H9 (cell line): ENCODE data around the gene PAX6. TPM values are rescaled to one million over a fixed set of nuclear protein-coding genes. Genes with fewer than 3 reads are reported as not detected.
A peak's percentile ranks its signal among the peaks of the same experiment; 100 is the strongest.

ENCODE experiments used
- DNase-seq: peaks from one replicate; pipeline ENCODE4 v3.0.0-alpha.2; 2017
- H2AFZ ChIP-seq: one replicate; pipeline ENCODE4 v1.6.1; 2013; ENCODE audit warnings: mild to moderate bottlenecking, low read length, control low read depth, moderate library complexity
- H2AK5ac ChIP-seq: 2 replicates; pipeline ENCODE4 v1.6.1; 2013; ENCODE audit warnings: low read length, control low read depth, mixed read lengths; ENCODE audit not compliant: insufficient read length
- H2BK120ac ChIP-seq: one replicate; pipeline ENCODE4 v1.6.1; 2013; ENCODE audit warnings: low read depth, mild to moderate bottlenecking, low read length, control low read depth, inconsistent platforms; ENCODE audit not compliant: poor library complexity, severe bottlenecking
- H2BK12ac ChIP-seq: 2 replicates; pipeline ENCODE4 v1.6.1; 2013; ENCODE audit warnings: low read length, control low read depth, mixed read lengths, low read depth; ENCODE audit not compliant: insufficient read length
- H2BK15ac ChIP-seq: 2 replicates; pipeline ENCODE4 v1.6.1; 2013; ENCODE audit warnings: low read depth, low read length, control low read depth
- H2BK20ac ChIP-seq: one replicate; pipeline ENCODE4 v1.6.1; 2013; ENCODE audit warnings: low read depth, mild to moderate bottlenecking, low read length, control low read depth, inconsistent platforms; ENCODE audit not compliant: poor library complexity, severe bottlenecking
- H2BK5ac ChIP-seq: 2 replicates; pipeline ENCODE4 v1.6.1; 2013; ENCODE audit warnings: low read length, control low read depth, mixed read lengths; ENCODE audit not compliant: insufficient read length
- H3K14ac ChIP-seq: 2 replicates; pipeline ENCODE4 v1.6.1; 2013; ENCODE audit warnings: low read length, control low read depth; ENCODE audit not compliant: insufficient read depth
- H3K18ac ChIP-seq: 2 replicates; pipeline ENCODE4 v1.6.1; 2013; ENCODE audit warnings: low read depth, mild to moderate bottlenecking, mixed read lengths, low read length, control low read depth; ENCODE audit not compliant: insufficient read length
- H3K23ac ChIP-seq: 2 replicates; pipeline ENCODE4 v1.6.1; 2013; ENCODE audit warnings: low read length, control low read depth, mixed read lengths, low read depth; ENCODE audit not compliant: insufficient read length
- H3K23me2 ChIP-seq: 2 replicates; pipeline ENCODE4 v1.6.1; 2013; ENCODE audit warnings: low read depth, mild to moderate bottlenecking, mixed read lengths, low read length, control low read depth; ENCODE audit not compliant: insufficient read length, poor library complexity, severe bottlenecking
- H3K27ac ChIP-seq: 2 replicates; pipeline ENCODE4 v1.5.1; 2013; ENCODE audit warnings: low read length, control low read depth, mixed read lengths, low read depth; ENCODE audit not compliant: insufficient read length
- H3K27me3 ChIP-seq: 2 replicates; pipeline ENCODE4 v1.6.1; 2013; ENCODE audit warnings: low read length, control low read depth, inconsistent platforms; ENCODE audit not compliant: insufficient read depth
- H3K4ac ChIP-seq: 2 replicates; pipeline ENCODE4 v1.6.1; 2013; ENCODE audit warnings: low read depth, mild to moderate bottlenecking, control low read depth, inconsistent platforms, low read length, moderate library complexity
- H3K4me1 ChIP-seq: 2 replicates; pipeline ENCODE4 v1.6.1; 2013; ENCODE audit warnings: low read length, control low read depth, inconsistent platforms; ENCODE audit not compliant: insufficient read depth
- H3K4me2 ChIP-seq: 2 replicates; pipeline ENCODE4 v1.6.1; 2013; ENCODE audit warnings: low read length, control low read depth, mixed read lengths; ENCODE audit not compliant: insufficient read length, insufficient read depth
- H3K56ac ChIP-seq: 2 replicates; pipeline ENCODE4 v1.6.1; 2013; ENCODE audit warnings: low read depth, mild to moderate bottlenecking, mixed read lengths, low read length, control low read depth; ENCODE audit not compliant: insufficient read length
- H3K79me1 ChIP-seq: 2 replicates; pipeline ENCODE4 v1.6.1; 2013; ENCODE audit warnings: low read depth, mild to moderate bottlenecking, moderate library complexity, low read length, control low read depth, inconsistent platforms; ENCODE audit not compliant: insufficient read depth, poor library complexity, severe bottlenecking
- H3K79me2 ChIP-seq: 2 replicates; pipeline ENCODE4 v1.6.1; 2013; ENCODE audit warnings: low read length, control low read depth, inconsistent platforms; ENCODE audit not compliant: insufficient read depth
- H3K9ac ChIP-seq: 2 replicates; pipeline ENCODE4 v1.6.1; 2013; ENCODE audit warnings: low read length, control low read depth, mixed read lengths; ENCODE audit not compliant: insufficient read length; ENCODE audit errors: extremely low read depth
- H3K9me3 ChIP-seq: one replicate; pipeline ENCODE4 v1.6.1; 2013; ENCODE audit warnings: low read depth, low read length, inconsistent platforms; ENCODE audit not compliant: control insufficient read depth
- H3T11ph ChIP-seq: one replicate; pipeline ENCODE4 v1.6.1; 2013; ENCODE audit warnings: mild to moderate bottlenecking, low read length, control low read depth, inconsistent platforms
- H4K20me1 ChIP-seq: one replicate; pipeline ENCODE4 v1.6.1; 2013; ENCODE audit not compliant: control insufficient read depth, insufficient read length, insufficient read depth
- H4K5ac ChIP-seq: 2 replicates; pipeline ENCODE4 v1.6.1; 2013; ENCODE audit warnings: low read depth, mild to moderate bottlenecking, mixed read lengths, low read length, control low read depth; ENCODE audit not compliant: insufficient read length
- H4K8ac ChIP-seq: replicated peaks from 2 replicates; pipeline ENCODE4 v1.6.1; 2013; ENCODE audit warnings: low read length, control low read depth, mixed read lengths, low read depth; ENCODE audit not compliant: insufficient read length
- H4K91ac ChIP-seq: 2 replicates; pipeline ENCODE4 v1.6.1; 2013; ENCODE audit warnings: low read depth, mild to moderate bottlenecking, moderate library complexity, mixed read lengths, low read length, control low read depth; ENCODE audit not compliant: insufficient read length
- H3K27ac Mint-ChIP-seq, 3 experiments: 2 replicates in 2 of 3; 3 replicates in 1 of 3; pipeline ENCODE4 v1.8.0; 2020 to 2021; ENCODE audit warnings: mixed read lengths in 3 of 3, mild to moderate bottlenecking in 1 of 3, moderate library complexity in 1 of 3
- H3K27me3 Mint-ChIP-seq: 2 replicates; pipeline ENCODE4 v1.8.0; 2021; ENCODE audit warnings: low read depth, mild to moderate bottlenecking, moderate library complexity, mixed read lengths
- H3K36me3 Mint-ChIP-seq, 3 experiments: 2 replicates in 2 of 3; 3 replicates in 1 of 3; pipeline ENCODE4 v1.8.0; 2020 to 2021; ENCODE audit warnings: low read depth in 3 of 3, mixed read lengths in 3 of 3; ENCODE audit not compliant: insufficient read depth in 1 of 3
- H3K4me1 Mint-ChIP-seq, 2 experiments: 2 replicates each; pipeline ENCODE4 v1.8.0; 2020; ENCODE audit warnings: mixed read lengths in 2 of 2
- H3K4me3 Mint-ChIP-seq, 2 experiments: 2 replicates in 1 of 2; 3 replicates in 1 of 2; pipeline ENCODE4 v1.8.0; 2020 to 2021; ENCODE audit warnings: mild to moderate bottlenecking in 2 of 2, mixed read lengths in 2 of 2, moderate library complexity in 1 of 2
- H3K9me3 Mint-ChIP-seq, 2 experiments: 2 replicates in 1 of 2; 3 replicates in 1 of 2; pipeline ENCODE4 v1.8.0; 2020; ENCODE audit warnings: mild to moderate bottlenecking in 2 of 2, mixed read lengths in 2 of 2, moderate library complexity in 1 of 2
- CTCF ChIP-seq: fragments of 200-600 bp; sonication (generic); conservative IDR thresholded peaks from 3 replicates; pipeline ENCODE4 v1.8.0; 2021; ENCODE audit warnings: antibody characterized with exemption, mild to moderate bottlenecking
- WGBS: extraction: QIAGEN DNeasy Blood & Tissue Kit; methylation state at CpG from one replicate; pipeline ENCODE4 v1.1.7; 2013; ENCODE audit warnings: missing lambda C conversion rate, low lambda C conversion rate, mixed read lengths; ENCODE audit not compliant: insufficient read length; ENCODE audit errors: extremely low coverage; 5-methylcytosine and 5-hydroxymethylcytosine counted together
- total RNA-seq: library from RNA; stranded (reverse); gene quantifications from 2 replicates; pipeline ENCODE4 v1.2.1, GENCODE V29; 2021

PAX6 gene
- total RNA-seq, 1 experiment from 2014 or later: not detected

GRCh38 chr11:31820438-31820818 is 9.3 kb upstream of the PAX6 start:
- H3K27ac Mint-ChIP-seq: no peak overlapping the region

More at GRCh38 chr11:31820438-31820818, 9.3 kb upstream of the PAX6 start:
- no peak overlapping the region for H3K14ac ChIP-seq
- Mint-ChIP-seq H3K4me1 (peaks cover 48 to 72% of the 10 kb centered on the region in 2 experiments), H3K36me3 (no peaks in the 10 kb centered on the region; a peak in 1 of 7 replicates), H3K9me3 (peaks cover 0 to 8% of the 10 kb centered on the region in 2 experiments; a peak in 2 of 5 replicates), H3K4me3 (peak overlapping the region; percentile 12 to 76; a peak in 4 of 5 replicates), H3K27me3 (peaks cover 100% of the 10 kb centered on the region)
- no peaks in the 10 kb centered on the region for H3K79me2 ChIP-seq
- no peak overlapping the region for H4K91ac ChIP-seq
- H2AK5ac ChIP-seq: no peak overlapping the region
- no peaks in the 10 kb centered on the region; the same call in 1 of the 2 replicates for H3K4me1 ChIP-seq
- no peak overlapping the region for H2BK20ac ChIP-seq
- H3K23me2 ChIP-seq: peaks cover 28% of the 10 kb centered on the region
- H2BK15ac ChIP-seq: no peak overlapping the region
- H4K5ac ChIP-seq: no peak overlapping the region
- peaks cover 84% of the 10 kb centered on the region for H3K27me3 ChIP-seq
- WGBS: no CpG with 5 or more reads among the region's 15 CpGs
- no peak overlapping the region for H3K23ac ChIP-seq
- no peak overlapping the region for H2BK5ac ChIP-seq
- H4K8ac ChIP-seq: no peak overlapping the region
- H3K4ac ChIP-seq: no peak overlapping the region
- H3K18ac ChIP-seq: no peak overlapping the region
- no peak overlapping the region for H2BK120ac ChIP-seq
- H3K4me2 ChIP-seq: peak overlapping the region; percentile 69
- no peak overlapping the region for H2AFZ ChIP-seq
- peak; percentile 69 for DNase-seq
- H3K9me3 ChIP-seq: no peaks in the 10 kb centered on the region
- H3K27ac ChIP-seq: no peak overlapping the region
- no peak for TF ChIP-seq CTCF
- no peak overlapping the region for H3K56ac ChIP-seq
- peaks cover 3% of the 10 kb centered on the region for H4K20me1 ChIP-seq
- no peaks in the 10 kb centered on the region for H3K79me1 ChIP-seq
- H3T11ph ChIP-seq: no peak overlapping the region
- H3K9ac ChIP-seq: no peak overlapping the region
- H2BK12ac ChIP-seq: no peak overlapping the region
